ENCODE measurements around the gene POLD1.

Gene POLD1

DNA sequence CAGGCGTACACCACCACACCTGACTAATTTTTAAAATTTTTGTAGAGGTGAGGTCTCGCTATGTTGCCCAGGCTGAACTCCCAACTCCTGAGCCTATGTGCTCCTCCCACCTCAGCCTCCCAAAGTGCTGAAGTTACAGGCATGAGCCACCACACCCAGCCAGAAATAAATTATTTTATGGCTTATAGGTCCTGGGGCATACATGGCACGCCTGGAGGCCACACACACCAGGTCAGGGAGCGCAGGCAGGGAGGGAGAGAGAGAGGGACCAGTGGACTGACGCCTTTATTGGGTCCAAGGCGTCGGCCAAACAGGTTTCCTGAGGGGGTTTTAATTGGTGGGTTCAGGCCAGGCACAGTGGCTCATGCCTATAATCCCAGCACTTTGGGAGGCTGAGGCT is 41.4 kb downstream of the POLD1 start:
- ATAC-seq (replicated peaks) = no peak
- Mint-ChIP-seq H3K27me3 (no peaks in the 10 kb centered on the region), H3K4me1 (peaks cover 47 to 83% of the 10 kb centered on the region in 2 donors), H3K4me3 (no peak overlapping the region), H3K9me3 (peaks cover 0 to 1% of the 10 kb centered on the region in 2 donors), H3K27ac (peak overlapping the region; percentile 74), H3K36me3 (peaks cover 56 to 73% of the 10 kb centered on the region in 2 donors)
- DNase-seq = no peak

DNA sequence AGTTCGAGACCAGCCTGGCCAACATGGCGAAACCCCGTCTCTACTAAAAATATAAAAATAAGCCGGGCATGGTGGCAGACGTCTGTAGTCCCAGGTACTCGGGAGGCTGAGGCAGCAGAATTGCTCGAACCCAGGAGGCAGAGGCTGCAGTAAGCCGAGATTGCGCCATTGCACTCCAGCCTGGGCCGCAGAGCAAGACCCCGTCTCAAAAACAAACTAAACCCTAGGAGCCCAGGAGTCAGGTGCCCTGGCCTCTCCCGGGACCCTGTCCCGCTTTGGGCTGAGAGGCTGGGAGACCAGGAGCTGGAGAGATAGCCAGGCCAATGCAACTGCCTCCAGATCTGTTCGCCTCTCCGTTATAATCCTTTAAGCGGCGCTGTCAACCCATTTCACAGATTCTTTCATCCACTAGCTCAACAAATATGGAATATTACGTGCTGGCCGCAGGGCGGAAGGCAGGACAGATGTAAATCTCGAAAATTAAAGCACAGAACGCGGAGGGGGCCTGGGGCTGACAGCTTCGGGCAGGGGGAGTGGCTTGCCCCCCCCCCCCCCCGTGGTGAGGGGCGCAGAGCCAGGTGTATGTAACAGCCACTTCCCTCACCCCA is 43.3 kb downstream of the POLD1 start:
- Mint-ChIP-seq H3K4me3 (peak overlapping the region; percentile 57 to 67), H3K27me3 (no peaks in the 10 kb centered on the region), H3K27ac (peak overlapping the region; percentile 98), H3K36me3 (peaks cover 43 to 57% of the 10 kb centered on the region in 2 donors), H3K9me3 (no peaks in the 10 kb centered on the region), H3K4me1 (peaks cover 50 to 80% of the 10 kb centered on the region in 2 donors)
- DNase-seq = no peak
- ATAC-seq (replicated peaks) = no peak

DNA sequence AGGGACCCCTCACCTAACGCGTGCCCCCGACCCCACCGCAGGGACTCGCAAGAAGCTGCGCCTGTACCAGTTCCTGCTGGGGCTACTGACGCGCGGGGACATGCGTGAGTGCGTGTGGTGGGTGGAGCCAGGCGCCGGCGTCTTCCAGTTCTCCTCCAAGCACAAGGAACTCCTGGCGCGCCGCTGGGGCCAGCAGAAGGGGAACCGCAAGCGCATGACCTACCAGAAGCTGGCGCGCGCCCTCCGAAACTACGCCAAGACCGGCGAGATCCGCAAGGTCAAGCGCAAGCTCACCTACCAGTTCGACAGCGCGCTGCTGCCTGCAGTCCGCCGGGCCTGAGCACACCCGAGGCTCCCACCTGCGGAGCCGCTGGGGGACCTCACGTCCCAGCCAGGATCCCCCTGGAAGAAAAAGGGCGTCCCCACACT is 43.9 kb downstream of the POLD1 start:
- Mint-ChIP-seq H3K27me3 (no peaks in the 10 kb centered on the region), H3K4me1 (peaks cover 51 to 80% of the 10 kb centered on the region in 2 donors), H3K27ac (peak overlapping the region; percentile 98), H3K36me3 (peaks cover 38 to 51% of the 10 kb centered on the region in 2 donors), H3K9me3 (no peaks in the 10 kb centered on the region), H3K4me3 (peak overlapping the region; percentile 57 to 67)
- ATAC-seq (replicated peaks) (peak; percentile 33 to 40), DNase-seq (peak; percentile 88)

DNA sequence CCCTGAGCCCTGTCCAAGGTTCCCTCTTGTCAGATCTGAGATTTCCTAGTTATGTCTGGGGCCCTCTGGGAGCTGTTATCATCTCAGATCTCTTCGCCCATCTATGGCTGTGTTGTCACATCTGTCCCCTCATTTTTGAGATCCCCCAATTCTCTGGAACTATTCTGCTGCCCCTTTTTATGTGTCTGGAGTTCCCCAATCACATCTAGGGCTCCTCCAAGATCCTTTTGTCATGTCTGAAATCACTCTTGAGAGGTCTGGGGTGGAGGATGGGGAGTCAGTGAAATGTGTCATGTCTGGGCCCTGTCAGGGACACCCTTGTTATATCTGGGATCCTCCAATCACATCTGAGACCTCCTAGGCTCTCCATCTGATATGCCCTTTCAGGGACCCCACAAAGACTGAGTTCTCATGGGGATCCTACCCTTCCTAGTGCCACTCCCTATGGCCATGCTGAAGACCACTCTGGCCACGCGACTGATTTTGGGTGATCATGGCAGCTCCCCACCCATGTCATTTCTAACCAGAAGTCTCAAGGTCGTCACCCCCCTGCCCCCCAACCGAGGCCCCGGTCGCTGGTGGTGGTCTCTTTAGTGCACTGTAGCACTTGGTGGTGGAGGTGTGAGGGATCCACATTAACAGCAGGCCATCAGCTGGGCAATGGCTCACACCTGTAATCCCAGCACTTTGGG is 44.8 kb downstream of the POLD1 start:
- Mint-ChIP-seq H3K4me1 (peaks cover 50 to 80% of the 10 kb centered on the region in 2 donors), H3K36me3 (peaks cover 30 to 42% of the 10 kb centered on the region in 2 donors), H3K27me3 (no peaks in the 10 kb centered on the region), H3K9me3 (no peaks in the 10 kb centered on the region), H3K4me3 (peak overlapping the region; percentile 4 to 83), H3K27ac (peak overlapping the region; percentile 98)
- ATAC-seq (replicated peaks) (peak; percentile 19 to 28), DNase-seq (peak; percentile 63)

DNA sequence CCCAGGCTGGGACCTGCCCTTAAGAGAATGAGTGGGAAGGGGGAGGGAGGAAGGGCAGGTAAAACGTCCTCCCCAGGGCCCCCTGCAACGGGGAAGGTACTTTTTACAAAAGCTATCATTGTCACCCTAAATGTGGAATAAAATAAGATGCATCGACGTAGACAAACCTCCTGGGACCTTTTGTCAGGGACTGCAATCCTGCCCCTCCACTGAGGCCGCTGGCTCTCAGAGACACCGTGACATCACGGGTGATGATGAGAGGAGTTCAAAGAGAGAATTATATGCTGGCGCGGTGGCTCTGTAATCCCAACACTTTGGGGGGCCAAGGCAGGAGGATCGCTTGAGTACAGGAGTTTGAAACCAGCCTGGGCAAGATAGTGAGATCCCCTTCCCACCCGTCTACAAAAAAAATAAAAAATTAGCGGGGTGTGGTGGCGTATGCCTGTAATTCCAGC is 46.8 kb downstream of the POLD1 start:
- ATAC-seq (replicated peaks) (peak; percentile 30 to 33), DNase-seq (peak; percentile 75)
- Mint-ChIP-seq H3K27ac (peak overlapping the region; percentile 98), H3K27me3 (no peaks in the 10 kb centered on the region), H3K4me1 (peaks cover 55 to 91% of the 10 kb centered on the region in 2 donors), H3K4me3 (peak overlapping the region; percentile 83 to 89), H3K36me3 (peaks cover 20 to 30% of the 10 kb centered on the region in 2 donors), H3K9me3 (no peaks in the 10 kb centered on the region)

DNA sequence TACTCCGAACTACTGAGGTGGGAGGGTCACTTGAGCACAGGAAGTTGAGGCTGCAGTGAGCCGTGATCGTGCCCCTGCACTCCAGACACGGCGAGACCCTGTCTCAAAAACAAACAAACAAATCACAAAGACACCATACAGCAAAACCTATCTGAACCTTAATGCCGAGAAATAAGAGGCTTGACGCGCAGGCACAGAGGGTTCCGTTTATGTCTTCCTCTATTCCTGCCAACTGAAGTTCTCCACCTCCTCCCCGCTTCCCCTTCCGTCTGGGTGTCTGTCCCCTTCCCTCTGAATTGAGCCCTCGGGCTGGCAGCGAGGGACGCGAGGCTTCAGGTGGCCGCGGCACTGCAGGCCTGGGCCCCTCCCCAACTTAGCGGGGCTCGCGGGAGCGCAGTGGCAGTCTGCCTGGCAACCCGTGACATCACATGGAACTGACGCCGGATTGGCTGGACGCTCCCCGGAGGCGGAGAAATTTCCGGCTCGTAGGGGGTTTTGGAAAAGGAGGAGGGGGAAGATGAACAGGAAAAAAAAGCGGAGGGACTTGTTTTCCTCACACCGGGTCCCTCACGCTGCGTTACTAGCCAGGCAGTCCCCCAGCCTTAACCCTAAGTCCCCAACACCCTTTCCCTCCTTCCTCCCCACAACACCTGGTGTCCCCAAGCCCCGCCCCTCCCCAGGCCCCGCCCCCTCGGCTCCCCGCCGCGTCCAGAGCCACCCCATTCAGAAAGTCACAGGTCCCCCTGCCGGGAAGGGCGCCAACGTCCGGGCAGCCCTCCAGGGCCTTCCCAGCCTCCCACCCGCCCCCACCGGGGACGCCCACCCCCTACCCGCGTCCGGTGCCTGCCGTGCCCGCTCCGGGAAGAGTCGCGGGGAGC is 47.4 kb downstream of the POLD1 start:
- ATAC-seq (replicated peaks) = peak; percentile 58 to 64
- peak overlapping the region; percentile 98 for H3K27ac Mint-ChIP-seq
- peak; percentile 89 for DNase-seq
- H3K36me3 Mint-ChIP-seq = peaks cover 18 to 26% of the 10 kb centered on the region in 2 donors
- peaks cover 60 to 93% of the 10 kb centered on the region in 2 donors for H3K4me1 Mint-ChIP-seq
- H3K27me3 Mint-ChIP-seq = no peaks in the 10 kb centered on the region
- no peaks in the 10 kb centered on the region for H3K9me3 Mint-ChIP-seq
- peak overlapping the region; percentile 83 to 89 for H3K4me3 Mint-ChIP-seq

DNA sequence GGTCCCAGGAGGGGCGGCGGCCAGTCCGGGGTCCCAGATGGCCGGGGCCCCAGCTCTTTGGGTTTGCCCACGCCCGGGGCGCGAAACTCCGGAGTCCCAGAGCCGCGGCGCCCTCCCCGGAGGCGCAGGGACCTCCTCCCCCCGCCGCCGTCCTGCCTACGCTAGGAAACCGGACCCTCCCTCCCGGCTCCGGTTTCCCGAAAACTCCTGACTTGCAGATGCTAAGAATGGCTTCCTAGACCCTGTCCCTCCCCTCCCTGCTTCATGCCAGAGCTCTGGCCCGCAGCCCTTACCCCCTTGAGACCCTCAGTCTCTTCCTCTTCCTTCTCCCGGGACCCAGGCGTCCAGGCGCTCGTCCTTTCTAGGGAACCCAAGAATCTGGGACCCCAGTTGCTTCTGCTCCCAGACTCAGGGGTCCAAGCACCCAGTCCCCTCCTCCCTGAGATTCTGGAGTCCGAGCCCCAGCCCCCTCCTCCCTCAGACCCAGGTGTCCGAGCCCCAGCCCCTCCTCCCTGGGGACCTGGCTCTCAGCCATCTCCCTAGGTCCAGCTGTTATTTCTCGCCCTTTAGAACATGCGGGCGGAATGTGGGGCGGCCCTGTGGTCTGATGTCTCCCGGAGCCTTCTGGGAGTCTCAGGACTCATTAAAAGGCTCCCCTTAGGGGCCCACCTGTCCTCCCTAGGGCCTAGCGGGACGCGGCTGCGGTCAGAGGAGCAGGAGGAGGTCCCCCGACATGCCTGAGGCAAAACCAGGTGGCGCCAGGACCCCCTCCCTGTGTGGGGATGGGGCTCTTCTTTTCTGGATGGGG is 48.3 kb downstream of the POLD1 start, which contains the start of gene MYBPC2:
TSS of gene MYBPC2 (plus strand) at position 672 of the 808 bp plus-strand sequence. CDS start at position 734, 62 bp downstream.
- peak within 1 kb of the TSS; percentile 98 for H3K27ac Mint-ChIP-seq
- peaks cover 18 to 27% of the 10 kb centered on the region in 2 donors for H3K36me3 Mint-ChIP-seq
- peaks cover 61 to 92% of the 10 kb centered on the region in 2 donors for H3K4me1 Mint-ChIP-seq
- peak; percentile 55 for DNase-seq
- peak; percentile 4 to 8 for ATAC-seq (replicated peaks)
- no peaks in the 10 kb centered on the region for H3K9me3 Mint-ChIP-seq
- H3K27me3 Mint-ChIP-seq = no peaks in the 10 kb centered on the region
- H3K4me3 Mint-ChIP-seq = peak within 1 kb of the TSS; percentile 83 to 89

DNA sequence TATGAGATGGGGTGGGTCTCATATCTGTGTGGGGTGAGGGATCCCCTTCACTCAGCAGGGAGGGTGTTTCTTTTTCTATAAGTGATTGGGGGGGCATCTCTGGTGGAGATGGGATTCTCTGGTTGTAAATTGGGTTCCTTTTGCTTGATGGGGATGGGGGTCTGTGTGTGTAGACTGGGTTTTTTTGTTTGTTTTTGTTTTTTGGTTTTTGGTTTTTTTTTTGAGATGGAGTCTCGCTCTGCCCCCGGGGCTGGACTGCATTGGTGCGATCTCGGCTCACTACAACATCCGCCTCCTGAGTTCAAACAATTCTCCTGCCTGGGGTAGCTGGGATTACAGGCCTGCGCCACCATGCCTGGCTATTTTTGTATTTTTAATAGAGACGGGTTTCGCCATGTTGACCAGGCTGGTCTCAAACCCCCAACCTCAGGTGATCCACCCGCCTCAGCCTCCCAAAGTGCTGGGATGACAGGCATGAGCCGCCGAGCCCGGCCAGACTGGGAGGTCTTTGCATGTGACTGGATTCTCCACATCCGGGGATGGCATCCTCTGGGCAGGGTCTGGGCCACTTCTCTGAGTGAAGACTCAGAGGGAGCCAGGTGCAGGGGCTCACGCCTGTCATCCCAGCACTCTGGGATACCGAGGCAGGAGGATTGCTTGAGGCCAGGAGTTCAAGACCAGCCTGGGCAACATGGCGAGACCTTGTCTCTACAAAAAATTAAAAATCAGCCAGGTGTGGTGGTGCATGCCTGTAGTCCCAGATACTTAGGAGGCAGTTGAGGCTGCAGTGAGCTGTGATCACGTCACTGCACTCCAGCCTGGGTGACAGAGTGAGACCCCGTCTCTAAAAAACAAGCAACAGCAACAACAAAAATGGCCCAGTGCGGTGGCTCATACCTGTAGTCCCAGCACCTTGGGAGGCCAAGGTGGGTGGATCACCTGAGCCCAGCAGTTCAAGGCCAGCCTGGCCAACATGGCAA is 49.3 kb downstream of the POLD1 start:
- DNase-seq (no peak), ATAC-seq (replicated peaks) (no peak)
- Mint-ChIP-seq H3K27me3 (no peaks in the 10 kb centered on the region), H3K9me3 (no peaks in the 10 kb centered on the region), H3K4me1 (peaks cover 60 to 81% of the 10 kb centered on the region in 2 donors), H3K4me3 (peak overlapping the region; percentile 83 to 89), H3K36me3 (peaks cover 19 to 20% of the 10 kb centered on the region in 2 donors), H3K27ac (peak overlapping the region; percentile 94)

DNA sequence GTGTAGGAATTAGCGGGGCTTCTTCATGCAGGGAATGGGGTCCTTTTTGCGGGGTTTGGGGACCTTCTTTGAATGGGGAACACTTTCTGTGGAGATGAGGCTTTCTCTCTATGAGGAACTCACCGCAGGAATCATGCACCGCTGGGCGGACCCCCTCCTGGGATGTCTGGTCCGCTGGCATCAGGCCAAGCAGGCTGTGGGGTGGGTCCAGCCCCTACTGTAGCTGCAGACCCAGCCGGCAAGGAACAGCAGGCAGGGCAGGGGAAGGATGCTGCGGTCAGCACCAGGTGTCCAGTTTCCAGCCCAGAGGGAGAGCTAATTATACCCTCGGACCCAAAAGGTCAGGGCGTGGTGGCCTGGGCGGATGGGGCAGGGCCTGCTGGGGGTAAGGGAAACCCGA is 50.4 kb downstream of the POLD1 start:
- no peaks in the 10 kb centered on the region for H3K27me3 Mint-ChIP-seq
- no peaks in the 10 kb centered on the region for H3K9me3 Mint-ChIP-seq
- peak overlapping the region; percentile 83 to 89 for H3K4me3 Mint-ChIP-seq
- ATAC-seq (replicated peaks) (no peak), DNase-seq (peak; percentile 52)
- H3K4me1 Mint-ChIP-seq = peaks cover 49 to 71% of the 10 kb centered on the region in 2 donors
- H3K27ac Mint-ChIP-seq = peak overlapping the region; percentile 94
- H3K36me3 Mint-ChIP-seq = peaks cover 9 to 10% of the 10 kb centered on the region in 2 donors

DNA sequence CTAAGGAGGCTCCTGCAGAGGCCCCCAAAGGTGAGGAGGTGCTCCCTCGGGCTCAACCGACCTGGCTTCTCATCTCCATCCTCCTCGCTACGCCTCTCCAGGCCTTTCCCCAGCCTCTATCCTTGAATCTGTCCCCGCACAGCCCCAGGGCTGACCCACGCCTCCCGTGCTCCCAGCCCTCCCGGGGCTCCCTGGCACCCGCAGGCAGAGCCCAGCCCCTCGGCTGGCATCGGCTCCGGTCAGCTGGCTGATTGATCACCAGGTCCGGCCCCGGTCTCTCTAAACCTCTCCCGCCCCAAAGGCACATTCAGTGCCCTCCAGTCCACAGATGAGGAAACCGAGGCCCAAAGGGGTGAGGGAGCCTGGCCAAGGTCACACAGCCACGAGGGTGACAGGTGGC is 51.1 kb downstream of the POLD1 start:
- peaks cover 3 to 7% of the 10 kb centered on the region in 2 donors for H3K36me3 Mint-ChIP-seq
- no peak overlapping the region for H3K27ac Mint-ChIP-seq
- peaks cover 47 to 64% of the 10 kb centered on the region in 2 donors for H3K4me1 Mint-ChIP-seq
- no peaks in the 10 kb centered on the region for H3K9me3 Mint-ChIP-seq
- no peak overlapping the region for H3K4me3 Mint-ChIP-seq
- ATAC-seq (replicated peaks) = no peak
- H3K27me3 Mint-ChIP-seq = no peaks in the 10 kb centered on the region
- no peak for DNase-seq

DNA sequence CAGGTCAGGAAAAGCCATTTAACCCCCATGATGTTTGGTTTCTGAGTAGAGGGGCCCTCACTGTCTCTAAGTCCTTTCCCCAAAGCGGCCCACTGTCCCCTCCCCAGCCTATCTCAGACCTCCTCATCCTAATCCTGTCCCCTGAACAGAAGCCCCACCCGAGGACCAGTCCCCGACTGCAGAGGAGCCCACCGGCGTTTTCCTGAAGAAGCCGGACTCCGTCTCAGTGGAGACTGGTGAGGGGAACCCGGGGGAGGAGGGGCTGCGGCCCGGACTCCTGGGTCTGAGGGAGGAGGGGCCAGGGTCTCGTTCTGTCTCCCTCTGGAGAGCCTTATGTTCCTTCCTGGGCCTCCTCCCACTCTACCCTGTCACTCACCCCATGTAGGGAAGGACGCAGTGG is 51.5 kb downstream of the POLD1 start:
- peaks cover 3 to 7% of the 10 kb centered on the region in 2 donors for H3K36me3 Mint-ChIP-seq
- ATAC-seq (replicated peaks) = no peak
- no peaks in the 10 kb centered on the region for H3K9me3 Mint-ChIP-seq
- H3K27ac Mint-ChIP-seq = peak overlapping the region; percentile 39
- peaks cover 45 to 60% of the 10 kb centered on the region in 2 donors for H3K4me1 Mint-ChIP-seq
- H3K27me3 Mint-ChIP-seq = no peaks in the 10 kb centered on the region
- no peak for DNase-seq
- no peak overlapping the region for H3K4me3 Mint-ChIP-seq

DNA sequence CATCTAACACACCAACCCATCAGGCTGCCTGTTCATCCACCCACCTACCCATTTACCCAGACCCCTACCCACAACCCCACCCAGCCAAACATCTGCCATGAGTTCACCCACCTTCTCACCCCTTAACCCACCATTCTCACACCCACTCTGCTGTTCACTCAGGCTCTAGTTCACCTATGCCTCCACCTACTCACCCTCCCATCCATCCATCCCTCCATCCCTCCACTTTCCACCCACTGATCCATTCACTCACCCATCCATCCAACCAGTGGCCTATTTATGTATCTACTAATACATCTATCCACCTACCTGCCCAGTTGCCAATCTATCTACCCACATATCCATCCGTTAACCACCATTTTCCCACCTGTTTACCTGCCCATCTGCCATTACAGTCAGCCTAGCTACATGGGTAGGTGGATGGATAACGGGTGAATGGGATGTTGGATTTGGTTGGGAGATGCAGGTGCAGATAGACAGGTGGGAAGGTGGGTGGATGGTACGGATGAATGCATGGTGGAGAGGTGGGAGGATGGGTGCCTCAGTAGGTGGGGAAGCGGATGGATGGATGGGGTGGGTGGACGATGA is 53.8 kb downstream of the POLD1 start:
- Mint-ChIP-seq H3K4me1 (peaks cover 29 to 40% of the 10 kb centered on the region in 2 donors), H3K9me3 (no peaks in the 10 kb centered on the region), H3K36me3 (peaks cover 3 to 6% of the 10 kb centered on the region in 2 donors), H3K4me3 (no peak overlapping the region), H3K27ac (no peak overlapping the region), H3K27me3 (no peaks in the 10 kb centered on the region)
- ATAC-seq (replicated peaks) = no peak
- DNase-seq = no peak
